Amygdala (tissue), 56 donors: ENCODE results near the gene HHAT.
"Not testable (repeated sequence)": the region's sequence is repeated elsewhere in the genome, so short reads cannot be mapped to it uniquely, and the experiment has no call there.

ENCODE experiments used
- DNase-seq, 56 donors: peaks; one replicate each; lab custom pipeline; 2025; lab: John Stamatoyannopoulos, UW

Gene HHAT

GRCh38 chr1:210352575-210352974 lies 23.9 kb downstream of the HHAT start:
- DNase-seq = no peak

DNA sequence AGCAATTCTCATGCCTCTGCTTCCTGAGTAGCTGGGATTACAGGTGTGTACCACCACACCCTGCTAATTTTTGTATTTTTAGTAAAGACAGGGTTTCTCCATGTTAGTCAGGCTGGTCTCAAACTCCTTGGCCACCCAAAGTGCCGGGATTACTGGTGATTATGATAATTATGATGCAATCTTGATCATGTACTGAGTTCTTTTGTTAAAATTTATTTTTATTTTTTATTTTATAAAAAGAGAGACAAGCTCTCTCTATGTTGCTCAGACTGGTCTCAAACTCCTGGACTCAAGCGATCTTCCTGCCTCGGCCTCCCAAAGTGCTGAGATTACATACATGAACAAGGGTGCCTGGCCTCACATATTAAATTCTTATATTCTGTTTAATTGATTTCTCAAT lies 25.6 kb downstream of the HHAT start:
- not testable (repeated sequence) for DNase-seq

DNA sequence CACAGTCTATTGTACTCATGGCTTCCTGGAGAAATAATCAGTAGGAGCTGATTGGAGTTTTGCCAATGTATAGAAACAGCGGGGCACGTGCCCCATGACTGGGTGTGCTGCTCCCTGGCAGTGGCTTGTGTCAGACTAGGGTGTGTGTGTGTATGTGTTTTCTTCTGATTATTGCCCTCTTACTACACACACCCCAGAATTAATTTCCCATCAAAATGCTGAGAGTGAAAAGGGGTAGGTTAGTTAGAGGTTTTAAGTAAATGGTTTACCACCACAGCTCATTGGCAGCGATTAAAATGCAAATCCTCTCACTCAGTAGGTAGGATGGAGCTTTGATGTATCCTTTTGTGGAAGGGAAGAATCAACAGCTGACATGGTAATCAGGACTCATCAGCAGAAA lies 29.9 kb downstream of the HHAT start:
- DNase-seq = no peak

DNA sequence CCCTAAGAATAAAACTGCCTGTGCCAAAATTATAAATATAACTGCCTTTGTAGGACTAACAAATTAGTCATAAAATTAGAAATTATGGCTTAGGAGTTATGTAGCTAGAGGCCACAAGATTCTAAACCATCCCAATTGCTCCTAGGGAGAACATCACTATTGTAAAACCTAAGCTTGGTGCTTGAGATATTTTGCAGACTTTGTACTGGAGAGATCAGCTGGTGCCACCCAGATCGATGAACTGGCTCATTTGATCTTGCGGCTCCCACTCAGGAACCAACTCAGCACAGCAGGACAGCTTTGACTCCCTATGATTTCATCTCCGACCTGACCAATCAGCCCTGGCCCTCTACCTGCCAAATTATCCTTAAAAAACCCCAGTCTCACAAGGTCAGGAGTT lies 30.6 kb downstream of the HHAT start:
- DNase-seq = no peak

DNA sequence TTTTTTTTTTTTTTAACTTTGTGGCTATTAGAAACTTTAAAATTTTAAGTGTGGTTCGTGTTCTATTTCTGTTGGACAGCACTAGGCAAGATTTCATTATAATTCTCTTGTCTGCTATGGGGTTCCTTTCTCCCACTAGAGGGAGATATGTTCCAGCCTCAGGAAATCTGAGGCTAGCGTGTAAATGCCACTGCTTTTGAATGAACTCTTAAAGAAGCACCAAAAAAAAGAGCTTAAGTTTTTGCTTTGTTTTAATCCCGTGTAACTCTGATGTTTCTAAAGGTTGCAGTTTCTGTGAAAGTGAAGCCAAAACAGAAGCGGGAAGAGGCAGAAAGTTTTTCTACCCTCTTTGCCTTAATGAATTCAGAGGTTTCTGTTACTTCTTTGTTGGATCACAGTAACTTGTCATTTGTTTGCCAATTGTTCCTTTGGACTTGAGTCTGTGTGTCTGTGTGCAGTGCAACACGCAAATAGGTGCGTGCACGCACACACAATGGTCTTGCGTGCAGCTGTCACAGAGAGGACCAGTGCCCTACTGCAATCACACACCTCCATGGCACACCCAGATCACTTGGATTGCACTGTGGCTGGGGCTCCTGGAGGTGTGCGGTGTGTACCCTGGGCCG lies 32.3 kb downstream of the HHAT start:
- DNase-seq = peak in 6 of 56 donors; percentile 8 to 47 (median 25)

DNA sequence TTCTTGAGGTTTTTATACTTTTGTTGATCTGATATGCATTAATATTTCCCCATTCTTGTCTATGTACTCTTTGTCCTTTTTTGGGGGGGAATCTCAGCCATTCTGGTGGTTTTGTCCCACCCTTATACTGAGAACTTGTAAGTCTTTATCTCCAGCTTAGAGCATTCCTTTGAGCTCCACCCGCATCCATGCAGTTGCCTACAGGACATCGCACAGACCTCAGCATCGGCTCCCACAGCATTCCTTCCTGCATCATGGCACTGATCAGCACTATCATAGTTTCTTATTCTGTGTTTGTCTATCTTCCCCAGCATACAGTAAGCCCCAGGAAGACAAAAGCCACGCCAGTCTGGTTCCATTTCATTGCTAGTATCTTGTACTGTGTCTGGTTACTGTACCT lies 33.0 kb downstream of the HHAT start:
- DNase-seq = no peak

DNA sequence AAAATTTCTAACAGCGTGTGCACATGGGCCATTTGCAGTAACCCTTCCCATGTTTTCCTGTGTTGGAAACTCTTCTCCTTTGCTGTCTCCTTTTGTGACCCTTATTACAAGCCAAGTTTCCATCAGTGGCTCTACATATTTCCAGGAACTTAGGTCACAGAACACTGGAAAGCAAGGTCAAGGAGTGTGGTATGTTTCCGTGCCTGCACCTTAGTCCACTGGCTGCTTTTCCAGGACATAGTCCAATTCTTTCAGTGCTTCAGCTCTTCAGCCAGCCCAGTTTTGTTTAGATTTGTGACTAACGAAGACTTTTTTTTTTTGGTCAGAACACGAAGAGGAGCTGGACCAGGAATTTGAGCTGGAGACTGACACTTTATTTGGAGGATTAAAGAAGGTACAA lies 33.8 kb downstream of the HHAT start:
- DNase-seq = no peak

DNA sequence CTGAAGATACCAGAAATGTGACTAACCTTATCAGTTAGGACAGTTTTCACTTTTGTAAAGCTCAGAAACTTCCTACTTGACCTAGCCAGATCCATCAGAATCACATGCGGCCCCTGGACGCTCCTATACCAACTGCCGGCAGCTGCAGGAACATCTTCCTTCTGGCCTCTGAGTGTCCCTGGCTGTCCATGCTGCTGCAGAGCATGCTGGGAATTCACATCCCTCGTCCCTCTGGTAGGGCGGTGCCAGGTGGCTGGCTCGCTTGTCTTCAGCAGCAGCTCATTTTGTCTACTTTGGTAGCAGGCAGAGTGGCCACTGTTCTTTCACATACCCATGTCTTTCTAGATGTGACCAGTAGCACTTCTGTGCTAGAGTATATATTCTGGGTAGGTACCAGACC lies 34.4 kb downstream of the HHAT start:
- peak in 5 of 56 donors; percentile 12 to 30 (median 14) for DNase-seq

DNA sequence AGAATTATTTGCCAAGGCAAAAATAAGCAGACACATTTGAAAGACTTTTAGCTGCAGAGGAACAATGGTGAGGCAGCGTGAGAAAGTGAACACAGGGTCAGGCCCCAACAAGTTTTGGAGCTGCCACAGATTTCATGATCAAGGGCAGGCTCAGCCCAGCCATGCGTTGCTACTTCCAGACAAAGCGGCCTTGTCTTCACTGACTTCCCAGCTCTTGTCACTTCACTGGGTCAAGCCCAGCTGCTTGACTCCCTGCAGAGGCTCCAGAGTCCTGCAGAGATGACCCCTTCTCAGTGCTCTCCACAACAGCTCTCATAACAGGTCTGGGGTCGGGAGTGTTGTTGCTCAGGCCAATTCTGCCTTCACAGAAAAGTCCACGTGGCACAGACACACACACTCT lies 35.8 kb downstream of the HHAT start:
- DNase-seq = peak in 44 of 56 donors; percentile 13 to 80 (median 50)

- DNase-seq = peak in 1 of 56 donors; percentile 18
Measured at GRCh38 chr1:210366767-210367166, 38.1 kb downstream of the HHAT start.

- peak in 8 of 56 donors; percentile 9 to 61 (median 32) for DNase-seq
Measured at GRCh38 chr1:210367566-210367965, 38.9 kb downstream of the HHAT start.

GRCh38 chr1:210369425-210369824 lies 40.7 kb downstream of the HHAT start:
- no peak for DNase-seq

DNA sequence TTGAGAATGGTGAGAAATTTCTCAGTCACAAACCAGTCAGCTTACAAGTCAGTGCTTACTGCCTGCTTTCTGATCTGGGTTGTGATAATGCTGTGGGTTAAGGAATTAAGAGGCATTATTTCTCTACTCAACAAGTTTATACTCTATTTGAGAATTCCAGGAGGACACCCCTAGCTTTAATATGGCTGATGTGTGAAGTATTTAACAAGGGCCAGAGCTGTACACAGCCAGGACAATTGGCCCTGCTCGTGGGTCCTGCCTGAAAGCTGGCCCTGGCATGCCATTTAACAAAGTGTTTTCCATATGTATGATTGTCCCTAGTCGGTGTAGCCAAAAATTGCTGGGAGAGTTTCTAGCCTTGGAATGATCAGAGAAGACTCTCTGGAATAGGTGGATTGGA lies 43.2 kb downstream of the HHAT start:
- DNase-seq = no peak

DNA sequence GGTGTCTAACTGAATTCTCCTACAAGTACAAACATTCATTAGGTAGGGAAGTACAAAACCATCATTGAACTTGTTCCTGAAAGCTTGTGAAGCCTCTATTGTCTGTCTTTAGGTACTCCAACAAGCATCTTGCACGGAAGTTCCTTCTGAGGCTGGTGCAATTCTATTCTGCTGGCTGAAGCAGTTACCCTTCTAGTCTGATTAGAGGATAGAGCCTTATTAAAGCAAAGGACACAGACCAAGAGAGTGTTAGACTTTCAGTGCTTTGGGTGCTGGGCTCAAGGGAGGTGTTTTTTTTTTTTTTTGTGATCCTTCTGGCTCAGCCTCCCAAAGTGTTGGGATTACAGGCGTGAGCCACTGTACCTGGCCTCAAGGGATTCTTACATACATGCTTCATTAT lies 43.8 kb downstream of the HHAT start:
- no peak for DNase-seq

DNA sequence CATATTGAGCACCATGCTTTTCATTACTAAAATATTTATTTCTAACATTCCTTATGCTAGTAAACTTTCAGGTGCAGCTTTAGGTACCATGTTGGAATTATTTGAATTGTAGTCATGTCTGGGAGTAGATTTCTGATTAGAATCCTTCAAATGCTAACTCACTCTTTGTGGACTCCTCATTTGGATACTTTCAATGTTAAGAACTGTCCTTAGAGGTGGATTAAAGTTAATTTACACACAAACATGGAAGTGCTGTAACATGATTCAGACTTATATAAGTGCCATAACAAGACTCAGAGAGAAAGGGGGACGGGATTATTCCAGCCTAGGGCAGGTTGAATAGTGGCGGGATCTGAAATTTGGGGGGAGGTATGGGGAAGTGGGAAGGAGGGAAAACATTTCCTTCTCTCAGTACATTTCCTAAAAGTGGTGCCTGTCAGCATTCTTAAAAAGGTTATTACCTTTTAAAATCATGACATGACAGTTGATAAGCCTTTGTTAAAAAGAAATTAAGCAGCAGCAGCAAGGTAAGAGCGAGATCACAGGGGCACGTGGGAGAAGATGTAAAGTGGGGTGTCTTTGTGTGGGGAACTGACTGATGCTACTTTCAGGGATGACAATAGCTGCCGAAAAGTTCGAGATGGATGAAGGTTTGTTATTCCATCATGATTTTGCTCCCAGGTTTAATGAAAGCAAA lies 44.4 kb downstream of the HHAT start:
- DNase-seq = no peak

- DNase-seq = no peak
Measured at GRCh38 chr1:210373628-210373877, 44.9 kb downstream of the HHAT start.

DNA sequence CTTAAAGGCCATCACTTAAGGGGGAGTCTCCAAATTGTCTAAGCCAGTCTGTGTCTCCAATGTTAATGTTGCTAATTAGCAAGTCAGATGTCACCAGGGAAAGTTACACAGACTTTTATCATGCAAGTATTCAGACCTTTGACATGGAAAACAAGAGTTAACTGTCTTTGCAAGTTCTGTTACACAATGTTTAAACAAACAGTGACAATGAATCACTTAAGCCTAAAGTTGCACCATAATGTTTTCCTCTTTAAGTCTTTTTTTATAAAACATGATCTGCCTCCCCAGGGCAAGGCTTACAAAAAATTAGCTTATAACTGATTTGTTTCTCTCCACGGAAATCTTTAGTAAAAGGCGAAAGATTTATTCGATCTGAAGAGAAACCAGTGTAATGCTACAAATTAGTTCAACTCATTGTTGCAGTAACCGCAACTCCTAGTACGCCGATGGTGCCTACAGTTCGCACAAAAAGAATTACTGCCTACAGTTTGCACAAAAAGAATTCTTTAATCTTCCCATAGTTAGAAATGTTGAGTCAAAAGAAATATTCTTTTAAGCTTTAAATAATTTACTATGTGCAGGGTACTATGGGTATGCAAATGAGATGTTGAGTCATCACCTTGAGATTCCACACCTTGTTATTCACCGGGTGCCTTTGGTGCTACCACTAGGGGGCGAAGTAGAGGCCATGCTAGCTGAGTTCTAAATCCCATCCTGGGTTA lies 45.3 kb downstream of the HHAT start:
- DNase-seq = peak in 10 of 56 donors; percentile 5 to 21 (median 10)

GRCh38 chr1:210374600-210374953 lies 45.9 kb downstream of the HHAT start:
- DNase-seq = no peak

DNA sequence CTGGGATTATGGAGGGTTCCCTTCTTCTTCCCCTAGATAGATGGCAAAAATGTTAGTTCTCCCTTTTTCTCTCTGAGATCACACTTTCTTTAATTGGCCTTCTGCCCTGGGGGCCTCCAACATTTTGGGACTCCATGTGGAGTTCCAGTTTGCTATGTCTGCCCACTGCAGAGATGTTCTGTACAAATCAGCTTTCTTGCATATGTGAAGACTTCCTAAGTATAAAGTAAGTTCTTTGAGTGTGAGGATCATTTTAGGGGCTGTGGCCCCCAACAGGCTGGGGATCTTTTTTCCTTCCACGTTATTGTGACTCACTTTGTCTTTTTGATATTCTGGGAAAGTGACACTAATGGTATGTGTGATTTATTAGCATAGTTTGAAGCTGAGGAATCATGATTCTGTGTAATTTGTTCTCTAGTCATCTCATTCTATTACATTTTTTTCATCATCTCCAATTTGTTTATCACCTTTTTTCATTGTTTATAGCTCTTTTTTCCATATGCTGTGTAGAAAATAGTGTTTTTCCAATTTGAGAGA lies 48.2 kb downstream of the HHAT start:
- DNase-seq = no peak

DNA sequence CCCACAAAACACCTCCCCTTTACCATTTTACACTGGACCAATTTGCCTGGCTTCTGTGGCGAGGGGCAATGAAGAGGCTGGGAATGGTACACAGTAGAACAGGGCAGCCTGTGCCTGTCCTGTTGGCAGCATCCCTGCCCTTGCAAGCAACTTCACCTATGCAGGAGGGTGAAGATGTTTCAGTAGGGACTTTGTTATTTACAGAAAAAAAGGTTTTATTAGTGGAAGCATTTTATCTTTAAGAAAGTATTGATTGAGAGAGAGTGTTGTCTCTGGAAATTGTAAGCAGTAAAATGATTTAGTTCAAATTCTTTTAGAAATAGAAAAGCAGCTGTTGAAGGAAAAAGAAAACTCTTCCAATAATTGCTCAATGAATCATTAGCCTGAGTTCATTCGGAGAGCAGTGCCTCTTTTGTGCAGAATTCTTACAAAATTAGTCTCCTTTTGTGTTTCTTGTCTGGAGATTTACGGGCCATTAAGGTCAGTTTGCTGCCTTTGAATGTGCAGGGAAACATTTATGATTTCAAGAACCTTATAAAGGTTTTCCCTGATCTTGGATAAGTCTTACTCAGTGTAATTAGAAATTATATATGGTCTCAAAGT lies 49.1 kb downstream of the HHAT start:
- no peak for DNase-seq

GRCh38 chr1:210378736-210379135 lies 50.0 kb downstream of the HHAT start:
- no peak for DNase-seq
